ENCODE measurements around the gene PABPC1L2B.
"Not testable (repeated sequence)": the region's sequence is repeated elsewhere in the genome, so short reads cannot be mapped to it uniquely, and the experiment has no call there.

The PABPC1L2B gene

GRCh38 chrX:73002733-73003132 lies at the start of gene PABPC1L2B:
Gene PABPC1L2B, plus strand, starts transcription at chrX:73002939. Its CDS starts 704 bp downstream, at chrX:73003643.
- H3K9ac ChIP-seq (ENCODE audit: low read depth in 1 of 2, low read length in 2 of 2); H3K27ac ChIP-seq (ENCODE audit: low read depth, low read length); H3K4me1 ChIP-seq (ENCODE audit: control insufficient read depth in 1 of 2, insufficient read depth in 2 of 2, low read length in 2 of 2); H3K9me3 ChIP-seq (ENCODE audit: control insufficient read depth in 1 of 2, low read length in 2 of 2); H3K36me3 ChIP-seq (ENCODE audit: control insufficient read depth in 1 of 2, insufficient read depth in 2 of 2, low read length in 2 of 2); H3K4me3 ChIP-seq (ENCODE audit: low read depth in 1 of 2, low read length in 2 of 2); H3K27me3 ChIP-seq (ENCODE audit: control insufficient read depth in 1 of 2, insufficient read depth in 2 of 2, low read length in 2 of 2): not testable (repeated sequence)

- not testable (repeated sequence) for H3K27ac ChIP-seq (ENCODE audit: low read depth, low read length); H3K36me3 ChIP-seq (ENCODE audit: control insufficient read depth in 1 of 2, insufficient read depth in 2 of 2, low read length in 2 of 2); H3K9me3 ChIP-seq (ENCODE audit: control insufficient read depth in 1 of 2, low read length in 2 of 2); H3K9ac ChIP-seq (ENCODE audit: low read depth in 1 of 2, low read length in 2 of 2); H3K4me3 ChIP-seq (ENCODE audit: low read depth in 1 of 2, low read length in 2 of 2); H3K27me3 ChIP-seq (ENCODE audit: control insufficient read depth in 1 of 2, insufficient read depth in 2 of 2, low read length in 2 of 2); H3K4me1 ChIP-seq (ENCODE audit: control insufficient read depth in 1 of 2, insufficient read depth in 2 of 2, low read length in 2 of 2)
Measured at GRCh38 chrX:72959971-72960370, 42.8 kb upstream of the PABPC1L2B start.

GRCh38 chrX:72971859-72972258 lies 30.9 kb upstream of the PABPC1L2B start:
- not testable (repeated sequence) for H3K36me3 ChIP-seq (ENCODE audit: control insufficient read depth in 1 of 2, insufficient read depth in 2 of 2, low read length in 2 of 2); H3K9ac ChIP-seq (ENCODE audit: low read depth in 1 of 2, low read length in 2 of 2); H3K4me3 ChIP-seq (ENCODE audit: low read depth in 1 of 2, low read length in 2 of 2); H3K9me3 ChIP-seq (ENCODE audit: control insufficient read depth in 1 of 2, low read length in 2 of 2); H3K27me3 ChIP-seq (ENCODE audit: control insufficient read depth in 1 of 2, insufficient read depth in 2 of 2, low read length in 2 of 2); H3K27ac ChIP-seq (ENCODE audit: low read depth, low read length); H3K4me1 ChIP-seq (ENCODE audit: control insufficient read depth in 1 of 2, insufficient read depth in 2 of 2, low read length in 2 of 2)

GRCh38 chrX:72974885-72975284 lies 27.9 kb upstream of the PABPC1L2B start:
- not testable (repeated sequence) for H3K9me3 ChIP-seq (ENCODE audit: control insufficient read depth in 1 of 2, low read length in 2 of 2); H3K4me1 ChIP-seq (ENCODE audit: control insufficient read depth in 1 of 2, insufficient read depth in 2 of 2, low read length in 2 of 2); H3K4me3 ChIP-seq (ENCODE audit: low read depth in 1 of 2, low read length in 2 of 2); H3K36me3 ChIP-seq (ENCODE audit: control insufficient read depth in 1 of 2, insufficient read depth in 2 of 2, low read length in 2 of 2); H3K27ac ChIP-seq (ENCODE audit: low read depth, low read length); H3K27me3 ChIP-seq (ENCODE audit: control insufficient read depth in 1 of 2, insufficient read depth in 2 of 2, low read length in 2 of 2); H3K9ac ChIP-seq (ENCODE audit: low read depth in 1 of 2, low read length in 2 of 2)

GRCh38 chrX:72980894-72981469 lies 21.8 kb upstream of the PABPC1L2B start:
- not testable (repeated sequence) for H3K36me3 ChIP-seq (ENCODE audit: control insufficient read depth in 1 of 2, insufficient read depth in 2 of 2, low read length in 2 of 2); H3K9ac ChIP-seq (ENCODE audit: low read depth in 1 of 2, low read length in 2 of 2); H3K27me3 ChIP-seq (ENCODE audit: control insufficient read depth in 1 of 2, insufficient read depth in 2 of 2, low read length in 2 of 2); H3K4me1 ChIP-seq (ENCODE audit: control insufficient read depth in 1 of 2, insufficient read depth in 2 of 2, low read length in 2 of 2); H3K9me3 ChIP-seq (ENCODE audit: control insufficient read depth in 1 of 2, low read length in 2 of 2); H3K4me3 ChIP-seq (ENCODE audit: low read depth in 1 of 2, low read length in 2 of 2); H3K27ac ChIP-seq (ENCODE audit: low read depth, low read length)

- H3K36me3 ChIP-seq (ENCODE audit: control insufficient read depth in 1 of 2, insufficient read depth in 2 of 2, low read length in 2 of 2); H3K27me3 ChIP-seq (ENCODE audit: control insufficient read depth in 1 of 2, insufficient read depth in 2 of 2, low read length in 2 of 2); H3K27ac ChIP-seq (ENCODE audit: low read depth, low read length); H3K4me3 ChIP-seq (ENCODE audit: low read depth in 1 of 2, low read length in 2 of 2); H3K9me3 ChIP-seq (ENCODE audit: control insufficient read depth in 1 of 2, low read length in 2 of 2); H3K4me1 ChIP-seq (ENCODE audit: control insufficient read depth in 1 of 2, insufficient read depth in 2 of 2, low read length in 2 of 2); H3K9ac ChIP-seq (ENCODE audit: low read depth in 1 of 2, low read length in 2 of 2): not testable (repeated sequence)
Measured at GRCh38 chrX:73004032-73004431, 1.3 kb downstream of the PABPC1L2B start.

GRCh38 chrX:73021361-73022092 lies 18.8 kb downstream of the PABPC1L2B start:
- no peaks in the 10 kb centered on the region for H3K27me3 ChIP-seq (ENCODE audit: control insufficient read depth in 1 of 2, insufficient read depth in 2 of 2, low read length in 2 of 2)
- H3K9me3 ChIP-seq (ENCODE audit: control insufficient read depth in 1 of 2, low read length in 2 of 2), result no peaks in the 10 kb centered on the region
- no peaks in the 10 kb centered on the region for H3K4me1 ChIP-seq (ENCODE audit: control insufficient read depth in 1 of 2, insufficient read depth in 2 of 2, low read length in 2 of 2)

GRCh38 chrX:73022093-73022445 lies 19.3 kb downstream of the PABPC1L2B start:
- H3K4me3 ChIP-seq (ENCODE audit: low read depth in 1 of 2, low read length in 2 of 2); H3K27me3 ChIP-seq (ENCODE audit: control insufficient read depth in 1 of 2, insufficient read depth in 2 of 2, low read length in 2 of 2); H3K36me3 ChIP-seq (ENCODE audit: control insufficient read depth in 1 of 2, insufficient read depth in 2 of 2, low read length in 2 of 2); H3K9ac ChIP-seq (ENCODE audit: low read depth in 1 of 2, low read length in 2 of 2); H3K27ac ChIP-seq (ENCODE audit: low read depth, low read length); H3K9me3 ChIP-seq (ENCODE audit: control insufficient read depth in 1 of 2, low read length in 2 of 2); H3K4me1 ChIP-seq (ENCODE audit: control insufficient read depth in 1 of 2, insufficient read depth in 2 of 2, low read length in 2 of 2): not testable (repeated sequence)

More at GRCh38 chrX:73021361-73022092, 18.8 kb downstream of the PABPC1L2B start:
- Histone ChIP-seq H3K9ac (ENCODE audit: low read depth in 1 of 2, low read length in 2 of 2) (no peak overlapping the region), H3K4me3 (ENCODE audit: low read depth in 1 of 2, low read length in 2 of 2) (no peak overlapping the region), H3K27ac (ENCODE audit: low read depth, low read length) (no peak overlapping the region), H3K36me3 (ENCODE audit: control insufficient read depth in 1 of 2, insufficient read depth in 2 of 2, low read length in 2 of 2) (no peaks in the 10 kb centered on the region)

- no peaks in the 10 kb centered on the region for H3K27me3 ChIP-seq (ENCODE audit: control insufficient read depth in 1 of 2, insufficient read depth in 2 of 2, low read length in 2 of 2)
- no peaks in the 10 kb centered on the region for H3K9me3 ChIP-seq (ENCODE audit: control insufficient read depth in 1 of 2, low read length in 2 of 2)
- no peak overlapping the region for H3K9ac ChIP-seq (ENCODE audit: low read depth in 1 of 2, low read length in 2 of 2)
- H3K27ac ChIP-seq (ENCODE audit: low read depth, low read length), result no peak overlapping the region
- H3K36me3 ChIP-seq (ENCODE audit: control insufficient read depth in 1 of 2, insufficient read depth in 2 of 2, low read length in 2 of 2), result no peaks in the 10 kb centered on the region
- no peak overlapping the region for H3K4me3 ChIP-seq (ENCODE audit: low read depth in 1 of 2, low read length in 2 of 2)
- H3K4me1 ChIP-seq (ENCODE audit: control insufficient read depth in 1 of 2, insufficient read depth in 2 of 2, low read length in 2 of 2), result no peaks in the 10 kb centered on the region
Measured at GRCh38 chrX:73028876-73029275, 26.1 kb downstream of the PABPC1L2B start.

All from duodenal mucosa (tissue), 2 donors.